WTC11 (cell line): ENCODE measurements around the gene LRRC14B.

Experiments
- TEAD1 ChIP-seq: sonication (generic); formaldehyde crosslinking; IDR thresholded peaks from 2 replicates; pipeline ENCODE4 v1.8.0; 2022; ENCODE audit warnings: mild to moderate bottlenecking, missing genetic modification reagents
- USF2 ChIP-seq: sonication (generic); formaldehyde crosslinking; IDR thresholded peaks from 2 replicates; pipeline ENCODE4 v1.8.1; 2023; ENCODE audit warnings: mild to moderate bottlenecking, missing genetic modification reagents, moderate library complexity
- TF ChIP-seq, protein P1 (sequence below): fragments of 200-600 bp; IDR thresholded peaks from 2 replicates; pipeline ENCODE4 v1.8.0; 2022; ENCODE audit warnings: antibody characterized with exemption
- TF ChIP-seq, protein P2 (sequence below): sonication (generic); formaldehyde crosslinking; IDR thresholded peaks from 2 replicates; pipeline ENCODE4 v1.8.1; 2023; ENCODE audit warnings: mild to moderate bottlenecking, missing genetic modification reagents, moderate library complexity
- TF ChIP-seq, protein P3 (sequence below): sonication (generic); formaldehyde crosslinking; IDR thresholded peaks from 2 replicates; pipeline ENCODE4 v1.8.0; 2022; ENCODE audit warnings: mild to moderate bottlenecking, missing genetic modification reagents

DNA sequence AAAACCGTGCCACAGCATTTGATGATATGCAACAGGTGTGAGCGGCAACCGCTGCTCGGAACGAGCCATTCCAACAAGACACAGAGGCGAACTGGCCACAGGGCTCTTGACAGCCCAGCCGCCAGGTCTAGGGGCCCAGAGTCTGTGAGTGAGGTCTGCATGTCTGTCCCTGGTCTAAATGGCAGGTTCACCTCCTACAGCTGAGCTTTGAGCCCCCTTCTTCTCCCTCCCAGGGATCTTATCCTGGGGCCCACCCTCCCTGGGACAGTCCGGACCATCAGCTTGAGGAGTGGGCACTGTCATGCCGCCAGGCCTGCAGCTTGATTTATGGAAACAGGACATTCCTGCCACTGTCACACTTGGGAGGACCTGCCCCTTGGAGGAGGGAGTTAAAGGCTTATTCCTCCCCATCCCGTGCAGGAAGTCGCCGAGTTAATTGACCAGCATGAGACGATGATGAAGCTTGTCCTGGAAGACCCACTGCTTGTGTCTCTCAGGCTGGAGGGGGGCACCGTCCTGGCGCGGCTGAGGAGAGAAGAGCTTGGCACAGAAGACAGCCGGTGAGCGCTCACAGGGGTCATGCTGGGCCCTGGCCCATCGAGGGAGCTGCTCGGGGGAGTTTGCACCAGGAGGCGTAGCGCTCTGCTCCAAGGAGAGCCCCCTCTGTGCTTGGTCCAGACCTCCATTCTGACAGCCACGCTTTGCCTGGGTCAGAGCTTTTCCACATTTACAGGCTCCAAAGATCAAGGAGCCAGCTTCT, 35.5 kb upstream of the LRRC14B start:
- TF ChIP-seq, protein P1, sequence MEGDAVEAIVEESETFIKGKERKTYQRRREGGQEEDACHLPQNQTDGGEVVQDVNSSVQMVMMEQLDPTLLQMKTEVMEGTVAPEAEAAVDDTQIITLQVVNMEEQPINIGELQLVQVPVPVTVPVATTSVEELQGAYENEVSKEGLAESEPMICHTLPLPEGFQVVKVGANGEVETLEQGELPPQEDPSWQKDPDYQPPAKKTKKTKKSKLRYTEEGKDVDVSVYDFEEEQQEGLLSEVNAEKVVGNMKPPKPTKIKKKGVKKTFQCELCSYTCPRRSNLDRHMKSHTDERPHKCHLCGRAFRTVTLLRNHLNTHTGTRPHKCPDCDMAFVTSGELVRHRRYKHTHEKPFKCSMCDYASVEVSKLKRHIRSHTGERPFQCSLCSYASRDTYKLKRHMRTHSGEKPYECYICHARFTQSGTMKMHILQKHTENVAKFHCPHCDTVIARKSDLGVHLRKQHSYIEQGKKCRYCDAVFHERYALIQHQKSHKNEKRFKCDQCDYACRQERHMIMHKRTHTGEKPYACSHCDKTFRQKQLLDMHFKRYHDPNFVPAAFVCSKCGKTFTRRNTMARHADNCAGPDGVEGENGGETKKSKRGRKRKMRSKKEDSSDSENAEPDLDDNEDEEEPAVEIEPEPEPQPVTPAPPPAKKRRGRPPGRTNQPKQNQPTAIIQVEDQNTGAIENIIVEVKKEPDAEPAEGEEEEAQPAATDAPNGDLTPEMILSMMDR, result no peak
- TF ChIP-seq USF2, result no peak
- no peak for TF ChIP-seq TEAD1 (CRISPR knock-in tag)
- TF ChIP-seq, protein P2, sequence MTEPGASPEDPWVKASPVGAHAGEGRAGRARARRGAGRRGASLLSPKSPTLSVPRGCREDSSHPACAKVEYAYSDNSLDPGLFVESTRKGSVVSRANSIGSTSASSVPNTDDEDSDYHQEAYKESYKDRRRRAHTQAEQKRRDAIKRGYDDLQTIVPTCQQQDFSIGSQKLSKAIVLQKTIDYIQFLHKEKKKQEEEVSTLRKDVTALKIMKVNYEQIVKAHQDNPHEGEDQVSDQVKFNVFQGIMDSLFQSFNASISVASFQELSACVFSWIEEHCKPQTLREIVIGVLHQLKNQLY (CRISPR knock-in tag), result no peak
- TF ChIP-seq, protein P3, sequence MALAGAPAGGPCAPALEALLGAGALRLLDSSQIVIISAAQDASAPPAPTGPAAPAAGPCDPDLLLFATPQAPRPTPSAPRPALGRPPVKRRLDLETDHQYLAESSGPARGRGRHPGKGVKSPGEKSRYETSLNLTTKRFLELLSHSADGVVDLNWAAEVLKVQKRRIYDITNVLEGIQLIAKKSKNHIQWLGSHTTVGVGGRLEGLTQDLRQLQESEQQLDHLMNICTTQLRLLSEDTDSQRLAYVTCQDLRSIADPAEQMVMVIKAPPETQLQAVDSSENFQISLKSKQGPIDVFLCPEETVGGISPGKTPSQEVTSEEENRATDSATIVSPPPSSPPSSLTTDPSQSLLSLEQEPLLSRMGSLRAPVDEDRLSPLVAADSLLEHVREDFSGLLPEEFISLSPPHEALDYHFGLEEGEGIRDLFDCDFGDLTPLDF (CRISPR knock-in tag), result no peak
